ENCODE results near the gene ULK2.

GRCh38 chr17:19738073-19738449 lies 129.7 kb downstream of the ULK2 start:
- TF ChIP-seq CTCF (IDR thresholded peaks at IDR 0.05) (no peak), REST (IDR thresholded peaks at IDR 0.05; ENCODE audit: insufficient read depth in 1 of 2, low read depth in 2 of 2, low read length in 1 of 2) (no peak), POLR2AphosphoS5 (IDR thresholded peaks at IDR 0.05; ENCODE audit: low read depth, low read length) (no peak), SIN3A (IDR thresholded peaks at IDR 0.05; ENCODE audit: borderline replicate concordance, insufficient read depth, low read depth, low read length) (no peak)

Data from Panc1 (cell line).